ENCODE data around the gene WDR33.
A peak's percentile ranks its signal among the peaks of the same experiment; 100 is the strongest.
"Not testable (repeated sequence)": the region's sequence is repeated elsewhere in the genome, so short reads cannot be mapped to it uniquely, and the experiment has no call there.

WDR33 gene

DNA sequence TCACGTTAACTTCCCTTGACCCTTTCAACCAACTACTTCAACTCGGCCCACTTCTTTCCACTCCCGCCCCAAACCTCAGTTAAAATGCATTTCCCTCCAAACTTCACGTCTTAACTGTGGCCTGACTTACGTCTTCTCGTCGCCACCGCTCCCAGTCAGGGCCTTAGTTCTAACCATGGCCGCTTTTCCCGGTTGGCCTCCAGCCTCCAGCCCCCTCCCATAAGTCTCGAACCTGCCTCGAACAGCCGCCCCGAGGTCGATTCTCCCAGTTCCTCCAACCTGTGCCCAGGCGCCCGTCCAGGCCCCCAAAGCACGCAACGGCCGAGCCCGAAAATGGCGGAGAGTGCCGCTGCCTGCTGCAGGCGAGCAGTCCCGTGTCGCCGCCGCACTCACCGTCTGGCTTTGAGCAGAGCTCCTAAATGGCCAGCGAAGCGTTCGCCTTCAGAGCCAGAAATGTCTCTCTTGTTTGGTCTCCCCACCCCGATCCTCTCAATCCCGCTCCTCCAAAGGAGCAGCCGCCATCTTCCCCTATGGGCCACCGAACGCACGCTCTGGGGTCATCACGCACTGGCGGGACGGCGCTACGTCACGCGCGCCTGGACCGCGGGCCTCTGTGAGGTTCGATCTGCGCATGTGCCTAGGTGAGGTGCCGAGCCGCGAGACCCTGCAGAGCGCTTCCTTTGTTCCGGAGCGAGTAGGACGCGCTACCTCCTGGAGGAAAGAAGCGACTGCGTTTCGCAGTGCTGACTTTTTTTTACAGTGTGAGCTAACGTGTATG is at the start of gene WDR33:
Gene WDR33, minus strand, starts transcription at position 553 of the 778 bp plus-strand sequence. CDS start 40,190 bp downstream, outside the sequence.
- peak; percentile 93 for DNase-seq

DNA sequence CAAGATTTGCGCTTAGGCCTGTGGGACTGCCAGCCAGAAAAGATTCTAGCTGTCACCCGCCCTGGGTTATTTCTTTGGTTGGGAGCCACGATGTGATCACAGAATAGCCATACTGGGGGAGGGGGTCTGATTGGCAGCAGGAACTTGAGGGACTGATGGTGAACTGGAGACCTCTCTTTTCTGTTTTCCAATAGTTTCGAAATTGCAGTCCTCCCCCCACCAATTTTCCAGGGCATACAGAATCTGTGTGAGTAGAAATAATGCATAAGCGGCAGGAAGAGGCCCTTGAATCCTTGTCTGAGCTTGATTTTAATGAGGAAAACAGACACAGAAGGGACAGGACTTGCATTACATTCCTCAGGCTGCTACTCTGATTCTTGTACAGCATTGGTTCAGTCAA is 49.2 kb upstream of the WDR33 start:
- DNase-seq, result no peak

DNA sequence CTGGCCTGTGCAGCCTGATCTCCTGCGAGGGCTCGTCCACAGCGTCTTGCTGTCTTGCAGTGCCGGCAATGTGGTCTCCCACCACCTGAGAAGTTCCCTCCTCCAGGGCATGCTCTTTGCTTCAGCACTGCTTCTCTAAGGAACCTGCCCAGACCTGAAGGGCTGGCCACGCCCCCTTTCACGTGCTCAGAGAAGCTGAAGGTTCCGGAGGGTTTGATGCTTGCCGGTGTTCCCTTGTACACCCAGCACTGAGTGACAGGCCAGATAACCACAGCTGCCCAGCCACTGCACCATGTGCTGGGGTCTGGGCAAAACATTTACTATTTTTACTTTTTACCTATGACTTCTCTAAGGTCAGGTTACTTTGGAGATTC is 48.7 kb upstream of the WDR33 start:
- peak; percentile 75 for DNase-seq

DNA sequence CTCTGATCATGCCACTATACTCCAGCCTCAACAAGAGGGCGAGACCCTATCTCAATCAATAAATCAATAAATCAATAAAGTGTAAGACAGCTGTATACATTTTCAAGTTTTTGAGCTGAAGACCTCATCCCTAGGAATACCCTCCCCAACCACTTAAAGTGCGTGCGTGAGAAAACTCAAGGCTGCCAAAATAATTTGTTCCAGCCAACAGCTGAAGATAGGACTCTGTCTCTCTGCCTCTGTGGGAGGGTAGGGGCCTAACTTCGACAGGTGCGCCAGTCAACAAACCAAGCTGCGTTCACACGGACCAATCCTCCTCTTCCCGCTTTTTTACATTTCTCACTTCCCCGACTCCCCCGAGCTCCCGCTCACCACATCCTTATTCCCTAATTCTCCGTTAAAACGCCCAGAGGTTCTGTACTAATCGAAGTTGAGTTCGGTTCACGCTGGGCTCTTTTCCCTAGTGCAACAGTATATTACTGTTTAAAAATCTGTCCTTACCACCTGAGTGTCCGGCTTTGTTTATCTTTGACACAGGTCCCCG is 46.4 kb upstream of the WDR33 start:
- no peak for DNase-seq

DNA sequence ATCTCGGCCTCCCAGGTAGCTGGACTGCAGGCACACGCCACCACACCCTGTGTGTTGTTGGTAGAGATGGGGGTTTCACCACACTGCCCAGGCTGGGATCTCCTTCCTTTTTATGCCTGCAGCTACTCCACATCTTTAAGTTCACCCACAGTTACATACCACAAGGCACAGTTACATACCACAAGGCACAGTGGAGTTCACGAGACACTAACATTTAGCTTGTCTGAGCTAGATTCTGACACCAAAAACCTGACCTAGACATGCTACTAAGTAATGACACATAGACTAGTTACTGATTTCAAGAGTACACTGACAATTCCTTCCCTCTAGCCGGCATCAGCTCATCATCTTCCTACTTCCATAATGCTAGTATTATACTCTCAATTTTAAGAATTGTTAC is 42.7 kb upstream of the WDR33 start:
- DNase-seq, result no peak

DNA sequence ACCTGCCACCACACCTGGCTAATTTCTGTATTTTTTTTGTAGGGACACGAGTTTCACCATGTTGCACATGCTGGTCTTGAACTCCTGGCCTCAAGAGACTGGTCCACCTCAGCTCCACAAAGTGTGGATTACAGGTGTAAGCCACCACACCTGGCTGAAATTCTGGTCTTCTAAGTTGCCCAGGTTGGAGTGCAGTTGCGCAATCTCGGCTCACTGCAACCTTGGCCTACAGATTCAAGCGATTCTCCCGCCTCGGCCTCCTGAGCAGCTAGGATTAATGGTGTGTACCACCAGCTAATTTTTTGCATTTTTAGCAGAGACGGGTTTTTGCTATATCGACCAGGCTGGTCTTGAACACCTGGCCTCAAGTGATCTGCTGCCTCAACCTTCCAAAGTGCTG is 41.4 kb upstream of the WDR33 start:
- DNase-seq, result no peak

DNA sequence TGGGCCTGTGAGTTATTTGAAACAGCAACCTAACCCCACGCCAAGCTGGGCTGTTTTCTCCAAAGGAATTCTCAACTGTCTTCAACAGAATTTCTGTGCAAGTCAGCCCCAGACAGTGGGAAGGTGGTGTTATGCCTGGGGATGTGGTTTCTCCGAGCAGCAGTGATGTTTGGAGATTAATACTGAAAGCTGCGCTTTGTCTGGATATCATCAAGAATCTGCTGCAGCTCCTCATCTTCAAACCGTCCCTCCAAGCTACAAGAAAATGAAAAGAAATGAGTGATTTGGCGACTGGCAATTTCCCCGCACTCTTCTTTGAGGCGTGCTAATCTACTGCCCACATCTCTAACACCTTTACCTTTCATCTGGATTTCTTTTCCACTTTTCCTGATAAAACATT is 37.0 kb upstream of the WDR33 start:
- DNase-seq, result no peak

DNA sequence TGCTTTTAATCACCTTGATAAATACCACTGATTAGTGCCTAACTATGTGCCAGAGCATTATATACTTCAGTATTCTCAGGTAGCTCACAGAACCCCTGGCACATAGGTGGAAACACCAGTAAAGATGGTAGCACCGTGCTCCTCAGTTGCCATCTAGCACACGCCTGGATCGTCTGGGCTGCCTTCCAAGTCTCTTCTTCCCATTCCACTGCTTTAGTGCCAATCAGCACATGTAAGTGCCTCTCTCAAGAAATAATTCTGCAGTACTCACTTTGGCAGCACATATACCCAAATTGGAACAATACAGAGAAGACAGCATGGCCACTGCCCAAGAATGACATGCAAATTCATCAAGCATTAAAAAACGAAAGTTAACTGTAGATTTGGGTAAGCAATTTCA is 34.0 kb upstream of the WDR33 start:
- no peak for DNase-seq

DNA sequence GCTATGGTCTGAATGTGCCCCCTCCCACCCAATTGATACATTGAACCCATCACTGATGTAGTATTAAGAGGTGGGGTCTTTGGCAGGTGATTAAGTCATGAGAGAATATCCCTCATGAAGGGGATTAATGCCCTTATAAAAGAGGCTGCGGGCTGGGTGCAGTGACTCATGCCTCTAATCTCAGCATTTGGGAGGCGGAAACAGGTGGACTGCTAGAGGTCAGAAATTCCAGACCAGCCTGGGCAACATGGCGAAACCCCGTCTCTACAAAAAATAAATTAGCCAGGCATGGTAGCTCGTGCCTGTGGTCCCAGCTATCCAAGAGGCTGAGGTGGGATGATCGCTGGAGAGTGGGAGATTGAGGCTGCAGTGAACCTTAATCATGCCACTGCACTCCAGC is 32.7 kb upstream of the WDR33 start:
- DNase-seq, result no peak

DNA sequence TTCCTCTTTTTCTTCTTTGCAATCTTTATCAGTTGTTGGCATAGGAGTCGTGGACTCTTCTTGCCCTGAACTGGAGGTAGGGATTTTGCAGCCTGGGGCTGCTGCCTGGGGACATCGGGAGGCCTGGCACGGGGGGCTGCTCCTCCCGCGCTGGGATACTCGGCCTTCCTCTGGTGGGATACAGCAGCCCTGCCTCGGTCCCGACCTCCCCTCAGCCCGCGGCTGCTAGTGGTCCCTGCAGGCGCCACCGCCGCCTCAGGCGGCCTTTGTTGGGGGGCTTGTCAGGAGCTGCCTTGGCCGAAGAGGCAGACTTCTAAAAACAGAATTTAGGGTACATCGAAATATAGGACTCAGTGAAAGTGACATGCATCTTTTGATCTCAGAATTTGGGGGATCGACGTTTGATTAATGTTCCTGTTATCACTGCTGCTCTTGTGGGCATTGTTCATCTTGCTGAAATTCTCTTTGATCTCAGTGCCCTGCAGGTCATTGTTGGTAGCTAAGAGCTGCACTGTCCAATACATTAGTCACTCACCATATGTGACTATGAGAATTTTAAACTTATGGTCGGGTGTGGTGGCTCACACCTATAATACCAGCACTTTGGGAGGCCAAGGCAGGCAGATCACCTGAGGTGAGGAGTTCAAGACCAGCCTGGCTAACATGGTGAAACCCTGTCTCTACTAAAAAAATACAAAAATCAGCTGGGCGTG is 30.7 kb upstream of the WDR33 start:
- no peak for DNase-seq

DNA sequence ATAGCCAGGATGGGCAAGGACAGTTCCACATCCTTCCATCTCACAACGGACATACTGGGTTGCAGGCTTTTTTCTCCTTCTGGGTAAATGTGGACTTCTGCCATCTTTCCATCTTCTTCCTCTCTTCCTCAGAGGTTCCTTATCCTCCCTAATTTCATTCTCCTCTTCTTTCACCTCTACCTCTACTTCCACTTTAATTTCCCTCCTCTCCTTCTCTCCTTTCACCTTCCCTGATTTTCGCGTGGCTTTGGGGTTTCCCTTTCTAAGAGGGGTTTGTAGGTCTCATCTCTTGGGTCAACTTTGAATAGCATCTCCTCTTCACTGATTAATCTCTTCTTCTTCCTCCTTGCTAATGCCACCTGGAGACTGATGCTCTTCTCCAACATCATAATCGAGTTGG is 29.9 kb upstream of the WDR33 start:
- no peak for DNase-seq

DNA sequence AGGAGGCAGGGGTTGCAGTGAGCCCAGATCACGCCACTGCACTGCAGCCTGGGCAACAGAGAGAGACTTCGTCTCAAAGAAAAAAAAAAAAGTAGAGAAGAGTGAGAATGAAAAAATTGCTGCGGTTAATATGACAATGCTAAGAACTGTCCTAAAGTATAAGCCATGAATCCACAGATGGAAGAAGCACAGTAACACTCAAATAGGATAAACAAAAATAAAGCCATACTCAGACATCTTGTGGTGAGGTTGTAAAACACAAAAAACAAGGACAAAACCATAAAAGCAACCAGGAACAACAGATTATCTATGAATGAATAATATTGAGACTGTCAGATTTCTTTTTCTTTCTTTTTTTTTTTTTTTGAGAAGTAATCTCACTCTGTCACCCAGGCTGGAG is 24.0 kb upstream of the WDR33 start:
- no peak for DNase-seq

DNA sequence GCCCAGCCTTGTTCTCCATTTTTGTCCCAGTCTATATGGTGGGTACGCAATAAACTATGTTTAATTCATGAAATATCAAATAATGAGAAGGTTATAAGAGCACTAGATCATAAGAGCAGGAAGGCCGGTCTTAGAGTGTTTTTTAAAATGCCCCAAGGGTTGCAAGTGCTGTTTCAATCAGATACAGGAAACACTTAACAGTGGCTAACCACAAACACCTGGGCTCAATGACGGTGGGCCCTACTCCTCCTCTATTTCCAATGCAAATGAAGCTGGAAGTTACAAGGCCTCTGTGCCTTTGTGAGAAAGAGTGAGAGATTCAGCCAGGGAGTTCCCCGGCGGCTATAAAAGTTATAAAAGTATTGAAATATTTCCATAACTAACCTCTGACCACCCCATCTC is 18.9 kb upstream of the WDR33 start:
- DNase-seq, result peak; percentile 40

DNA sequence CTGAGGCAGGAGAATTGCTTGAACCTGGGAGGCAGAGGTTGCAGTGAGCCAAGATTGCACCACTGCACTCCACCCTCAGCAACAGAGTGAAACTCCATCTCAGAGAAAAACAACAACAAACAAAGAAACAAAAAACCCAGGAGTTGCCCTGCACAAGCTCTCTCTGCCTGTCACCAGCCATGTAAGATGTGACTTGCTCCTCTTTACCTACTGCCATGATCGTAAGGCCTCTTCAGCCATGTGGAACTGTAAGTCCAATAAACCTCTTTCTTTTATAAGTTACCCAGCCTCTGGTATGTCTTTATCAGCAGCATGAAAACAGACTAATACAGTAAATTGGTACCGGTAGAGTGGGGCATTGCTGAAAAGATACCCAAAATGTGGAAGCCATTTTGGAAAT is 15.7 kb upstream of the WDR33 start:
- DNase-seq, result not testable (repeated sequence)

DNA sequence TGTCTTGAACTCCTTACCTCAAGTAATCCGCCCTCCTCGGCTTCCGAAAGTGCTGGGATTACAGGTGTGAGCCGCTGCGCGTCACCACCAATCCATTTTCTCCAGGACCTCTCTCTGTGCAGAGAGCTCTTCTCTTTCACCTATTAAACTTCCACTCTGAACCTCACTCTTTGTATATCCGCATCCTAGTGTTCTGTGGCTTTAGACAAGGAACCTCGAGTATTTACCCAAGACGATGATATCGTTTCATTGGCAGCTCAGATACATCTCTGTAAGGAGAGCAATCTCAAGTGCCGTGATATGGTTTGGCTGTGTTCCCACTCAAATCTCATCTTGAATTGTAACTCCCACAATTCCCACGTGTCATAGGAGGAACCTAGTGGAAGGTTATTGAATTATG is 15.1 kb upstream of the WDR33 start:
- no peak for DNase-seq

DNA sequence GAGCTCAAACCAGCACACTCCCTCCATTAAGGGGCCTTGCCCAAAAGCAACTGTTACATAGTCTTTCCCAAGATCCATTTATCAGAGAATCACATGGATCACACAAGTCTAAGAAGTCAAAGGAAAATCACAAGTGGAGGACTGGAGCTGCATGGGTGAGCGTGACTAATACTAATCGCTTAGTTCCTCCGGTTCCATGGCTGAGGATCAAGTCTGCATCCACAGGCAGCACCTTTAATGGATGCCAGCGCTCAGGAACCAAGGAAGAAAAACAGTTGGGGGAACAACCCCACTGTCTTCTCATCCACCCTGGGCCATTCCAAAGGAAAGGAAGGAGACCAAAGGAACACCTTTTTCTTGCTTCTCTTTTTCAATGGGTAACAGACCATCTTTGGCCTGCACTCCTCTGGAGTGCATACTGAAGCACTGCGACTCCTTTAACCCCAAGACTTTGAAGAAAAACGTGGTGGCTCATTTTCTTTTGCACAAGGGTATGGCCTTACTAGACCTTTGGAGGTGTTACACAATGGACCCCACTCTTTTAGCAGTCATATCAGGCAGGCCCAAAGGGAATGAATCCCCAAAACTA is 9.2 kb upstream of the WDR33 start:
- DNase-seq, result no peak

DNA sequence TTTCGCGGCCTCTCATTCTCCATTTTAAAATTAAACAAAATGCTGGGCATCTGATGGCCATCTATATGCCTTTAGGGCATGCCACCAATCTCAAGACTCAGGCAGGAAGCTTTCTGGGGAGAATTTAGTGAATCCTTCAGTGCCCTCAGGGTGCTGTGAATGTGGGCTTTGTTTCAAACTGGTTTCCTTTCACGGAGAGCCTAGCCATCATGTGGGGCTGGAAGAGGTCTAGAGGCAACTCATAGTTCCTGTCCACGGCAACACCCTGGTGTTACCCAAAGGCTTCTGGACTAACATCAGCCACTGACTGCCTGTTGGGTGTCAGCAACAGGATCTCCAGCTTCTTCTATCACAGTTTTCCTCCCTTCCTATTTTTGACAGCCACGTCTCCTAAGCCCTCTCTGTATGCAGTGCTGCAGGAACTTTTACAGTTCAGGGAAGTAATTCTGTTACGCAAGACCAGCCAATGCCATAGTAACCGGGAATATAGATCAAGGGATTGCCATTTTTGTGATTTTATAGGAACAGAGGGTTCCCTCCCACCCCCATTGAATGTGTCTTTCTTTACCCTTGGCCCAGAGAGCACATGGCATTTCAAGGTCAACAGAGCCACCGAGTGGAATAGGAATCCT is 7.9 kb upstream of the WDR33 start:
- DNase-seq, result no peak

DNA sequence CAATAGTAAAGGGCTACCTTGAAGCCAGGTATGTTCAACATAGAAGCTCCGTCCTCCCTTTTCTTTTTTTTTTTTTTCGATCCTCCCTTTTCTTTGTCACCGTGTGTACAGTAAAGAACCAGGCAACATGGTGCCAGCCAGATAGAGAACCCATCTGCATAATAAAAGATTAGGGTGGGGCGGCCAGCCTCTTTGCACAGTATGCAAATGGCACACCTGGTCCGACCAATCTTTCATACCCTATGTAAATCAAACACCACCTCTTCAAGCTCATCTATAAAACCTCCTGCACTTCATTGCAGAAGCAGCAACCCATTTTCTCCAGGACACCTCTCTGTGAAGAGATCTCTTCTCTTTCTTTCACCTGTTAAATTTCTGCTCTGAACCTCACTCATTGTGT is 7.3 kb upstream of the WDR33 start:
- no peak for DNase-seq

DNA sequence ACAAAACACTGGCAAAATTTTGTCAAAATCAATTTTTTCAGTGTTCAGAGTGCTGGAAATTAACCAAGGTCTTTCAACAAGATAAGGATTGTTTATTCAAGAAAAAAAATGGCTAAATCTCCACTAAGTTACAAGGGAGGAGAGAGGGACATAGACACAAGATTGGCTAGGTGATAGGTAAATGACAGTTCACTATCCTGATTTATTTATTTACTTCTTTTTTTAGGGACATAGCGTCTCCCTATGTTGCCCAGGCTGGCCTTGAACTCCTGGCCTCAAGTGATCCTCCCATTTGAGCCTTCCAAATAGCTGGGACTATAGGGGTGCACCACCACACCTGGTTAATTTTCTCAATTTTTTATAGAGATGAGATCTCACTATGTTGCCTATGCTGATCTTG is 3.7 kb upstream of the WDR33 start:
- DNase-seq, result no peak

DNA sequence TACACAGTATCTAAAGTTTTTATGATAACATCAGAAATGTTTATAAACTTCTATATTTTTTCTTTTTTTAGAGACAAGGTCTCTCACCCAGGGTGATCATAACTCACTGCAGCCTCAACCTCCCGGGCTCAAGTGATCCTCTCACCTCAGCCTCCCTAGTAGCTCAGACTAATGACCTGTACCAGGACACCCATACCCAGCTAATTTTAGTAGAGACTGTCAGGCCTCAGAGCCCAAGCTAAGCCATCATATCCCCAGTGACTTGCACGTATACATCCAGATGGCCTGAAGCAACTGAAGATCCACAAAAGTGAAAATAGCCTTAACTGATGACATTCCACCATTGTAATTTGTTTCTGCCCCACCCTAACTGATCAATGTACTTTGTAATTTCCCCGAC is 1.5 kb upstream of the WDR33 start:
- DNase-seq, result not testable (repeated sequence)

DNA sequence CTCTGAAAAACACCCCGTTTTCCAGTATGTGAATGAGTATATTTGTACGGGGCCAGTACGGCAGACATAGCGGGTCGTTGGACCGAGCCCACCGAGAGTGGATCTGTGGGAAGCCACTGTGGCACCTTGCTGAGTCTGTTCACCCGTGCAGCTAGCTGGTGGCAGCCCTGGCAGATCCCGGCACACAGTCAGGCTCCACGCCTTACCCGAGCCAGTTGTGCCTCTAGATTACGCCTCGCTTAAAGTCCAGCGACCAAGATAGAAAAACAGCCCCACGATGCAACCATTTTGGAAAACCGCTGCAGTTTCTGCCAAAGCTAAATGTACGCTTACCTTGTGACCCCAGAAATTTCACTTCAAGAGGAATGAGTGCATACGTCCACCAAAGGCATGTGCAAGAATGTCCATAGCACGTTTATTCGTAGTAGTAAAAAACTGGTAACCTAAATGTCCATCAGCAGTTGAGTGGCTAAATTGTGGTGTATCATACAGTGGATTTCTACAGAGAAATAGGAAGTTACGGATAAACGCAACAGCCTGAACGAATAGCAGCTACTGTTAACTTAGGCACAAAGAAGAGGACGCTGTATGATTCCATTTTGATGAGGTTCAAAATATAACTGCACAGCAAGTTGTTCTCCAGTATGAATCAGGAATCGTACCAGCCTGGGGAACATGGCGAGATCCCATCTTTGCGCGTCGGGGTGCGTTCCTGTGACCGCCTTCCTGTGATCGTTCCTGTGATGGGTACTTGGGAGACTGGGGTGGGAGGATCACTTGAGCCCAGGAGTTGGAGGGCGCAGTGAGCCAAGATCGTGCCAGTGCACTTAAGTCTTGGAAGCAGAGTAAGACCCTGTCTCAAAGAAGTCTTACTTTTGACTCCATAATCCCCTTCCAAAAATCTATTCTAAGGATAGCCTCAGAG is 688 bp upstream of the WDR33 start:
- no peak for DNase-seq

DNA sequence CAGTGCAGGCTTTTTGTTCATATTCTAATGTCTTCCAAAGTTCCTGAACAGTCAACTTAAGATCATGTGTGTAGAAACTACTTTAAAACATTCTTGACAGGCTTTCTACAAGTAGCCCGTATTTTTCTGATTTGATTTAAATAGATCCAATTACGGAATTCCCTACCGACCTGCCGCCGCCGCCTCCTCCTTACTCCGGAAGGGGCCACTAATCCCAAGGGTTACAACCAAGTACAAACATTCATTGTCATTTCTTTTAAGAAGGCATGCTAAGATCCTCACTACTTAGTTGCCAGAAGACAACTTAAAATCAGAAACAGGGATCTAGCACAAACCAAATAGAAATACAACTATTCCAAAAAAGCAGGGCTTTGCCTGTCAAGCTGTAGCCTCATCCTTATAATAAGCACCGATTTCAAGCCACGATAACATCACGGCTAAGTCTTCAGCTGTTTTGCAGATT is 784 bp downstream of the WDR33 start:
- no peak for DNase-seq
